GM11168 (cell line): ENCODE results near the gene YIPF1.
"Not testable (repeated sequence)": the region's sequence is repeated elsewhere in the genome, so short reads cannot be mapped to it uniquely, and the experiment has no call there.

ENCODE experiments used
- in situ Hi-C: fragments of 300-500 bp; cut with MboI; formaldehyde crosslinking; loops from one replicate; pipeline ENCODE4 v1.12.0; 2022; ENCODE audit warnings: low sequenced_read_pairs; ENCODE audit not compliant: unreplicated experiment

YIPF1 gene

GRCh38 chr1:53850082-53850673 lies 39.4 kb downstream of the YIPF1 start:
- in situ Hi-C loops: no loop called here

GRCh38 chr1:53847980-53848379 lies 41.6 kb downstream of the YIPF1 start:
- in situ Hi-C loops: no loop called here

- in situ Hi-C loops: no loop called here
These were observed 47.2 kb downstream of the YIPF1 start for GRCh38 chr1:53842347-53842746.

GRCh38 chr1:53838654-53838974 lies 51.0 kb downstream of the YIPF1 start:
- in situ Hi-C loops: no loop called here

- in situ Hi-C loops: no loop called here
These were observed 51.5 kb downstream of the YIPF1 start, which contains the start of gene NDC1 for GRCh38 chr1:53837924-53838653. Gene NDC1 (minus strand): TSS chr1:53838296. CDS start chr1:53838261, 35 bp downstream.

GRCh38 chr1:53837646-53837923 lies 52.0 kb downstream of the YIPF1 start:
- in situ Hi-C loops: no loop called here

GRCh38 chr1:53835491-53835890 lies 54.1 kb downstream of the YIPF1 start:
- in situ Hi-C loops: no loop called here

GRCh38 chr1:53834776-53835175 lies 54.8 kb downstream of the YIPF1 start:
- in situ Hi-C loops: no loop called here

GRCh38 chr1:53833393-53833792 lies 56.2 kb downstream of the YIPF1 start:
- in situ Hi-C loops: no loop called here

- in situ Hi-C loops: no loop called here
These were observed 63.2 kb downstream of the YIPF1 start for GRCh38 chr1:53826367-53826766.

- in situ Hi-C loops: no loop called here
These were observed 64.3 kb downstream of the YIPF1 start for GRCh38 chr1:53825306-53825705.

GRCh38 chr1:53822931-53823330 lies 66.7 kb downstream of the YIPF1 start:
- in situ Hi-C loops: no loop called here

GRCh38 chr1:53821380-53821779 lies 68.2 kb downstream of the YIPF1 start:
- in situ Hi-C loops: no loop called here

- in situ Hi-C loops: no loop called here
These were observed 70.2 kb downstream of the YIPF1 start for GRCh38 chr1:53819387-53819786.

GRCh38 chr1:53816584-53816983 lies 73.0 kb downstream of the YIPF1 start:
- in situ Hi-C loops: not testable (repeated sequence)

- in situ Hi-C loops: not testable (repeated sequence)
These were observed 74.1 kb downstream of the YIPF1 start for GRCh38 chr1:53815484-53815883.

- in situ Hi-C loops: no loop called here
These were observed 78.2 kb downstream of the YIPF1 start for GRCh38 chr1:53811414-53811851.

GRCh38 chr1:53810497-53810896 lies 79.1 kb downstream of the YIPF1 start:
- in situ Hi-C loops: no loop called here

- in situ Hi-C loops: no loop called here
These were observed 79.6 kb downstream of the YIPF1 start for GRCh38 chr1:53810007-53810406.

GRCh38 chr1:53807916-53808315 lies 81.7 kb downstream of the YIPF1 start:
- in situ Hi-C loops: no loop called here

GRCh38 chr1:53804791-53805505 lies 84.6 kb downstream of the YIPF1 start:
- in situ Hi-C loops: no loop called here

- in situ Hi-C loops: no loop called here
These were observed 85.4 kb downstream of the YIPF1 start for GRCh38 chr1:53804181-53804580.
